Transverse colon (tissue), 4 donors: ENCODE data around the gene SIL1. TPM values are rescaled to one million over a fixed set of nuclear protein-coding genes. Genes with fewer than 3 reads are reported as not detected.
"Not testable (repeated sequence)": the region's sequence is repeated elsewhere in the genome, so short reads cannot be mapped to it uniquely, and the experiment has no call there.

Source experiments
- DNase-seq: peaks from one replicate; pipeline ENCODE4 v3.0.0-alpha.2; 2019
- H3K27ac ChIP-seq, 4 donors: fragments of 200-600 bp; sonication (generic); 2 replicates each; pipeline ENCODE4 v1.5.1; 2016 to 2018; ENCODE audit warnings: inconsistent platforms in 4 of 4
- H3K27me3 ChIP-seq: fragments of 200-600 bp; sonication (generic); 2 replicates; pipeline ENCODE4 v1.5.1; 2017; ENCODE audit warnings: inconsistent platforms
- H3K36me3 ChIP-seq, 4 donors: fragments of 200-600 bp; sonication (generic); 2 replicates each; pipeline ENCODE4 v1.5.1; 2017 to 2019; ENCODE audit warnings: inconsistent platforms in 4 of 4
- H3K4me1 ChIP-seq, 4 donors: fragments of 200-600 bp; sonication (generic); 2 replicates each; pipeline ENCODE4 v1.5.1; 2017 to 2020; ENCODE audit warnings: inconsistent platforms in 4 of 4
- H3K4me3 ChIP-seq, 4 donors: fragments of 200-600 bp; sonication (generic); 1 replicate in 1 of 4; 2 replicates in 3 of 4; pipeline versions ENCODE4 v1.5.1 to v1.6.1; 2017 to 2019; ENCODE audit warnings: inconsistent platforms in 4 of 4
- H3K9me3 ChIP-seq, 2 donors: fragments of 200-600 bp; sonication (generic); 2 replicates each; pipeline ENCODE4 v1.5.1; 2017 to 2019; ENCODE audit warnings: inconsistent platforms in 2 of 2
- EP300 ChIP-seq: sonication (generic); formaldehyde crosslinking; IDR thresholded peaks from one replicate; pipeline ENCODE4 v1.6.1; 2017; ENCODE audit warnings: antibody characterized with exemption, low read depth
- POLR2A ChIP-seq: fragments of 450-650 bp; IDR thresholded peaks from one replicate; pipeline ENCODE4 v1.6.1; 2016; ENCODE audit warnings: antibody characterized with exemption, mild to moderate bottlenecking, moderate library complexity
- POLR2AphosphoS5 ChIP-seq, 3 donors: sonication (generic); formaldehyde crosslinking; IDR thresholded peaks; one replicate each; pipeline ENCODE4 v1.6.1; 2016; ENCODE audit warnings: antibody characterized with exemption in 3 of 3
- WGBS, 2 donors: methylation state at CpG; one replicate each; pipeline ENCODE4 v1.1.5; 2018; ENCODE audit warnings: low coverage in 1 of 2; 5-methylcytosine and 5-hydroxymethylcytosine counted together
- in situ Hi-C, 4 donors: fragments of 200-750 bp; cut with MboI; loops; one replicate each; pipeline versions ENCODE4 v1.15.0 to v1.15.1; 2017; ENCODE audit warnings: low sequenced_read_pairs in 3 of 4, low pct_ligation_motif_present in 1 of 4, low pct_unique_long_range_greater_than_20kb in 1 of 4
- intact Hi-C: fragments of 100-400 bp; cut with DNase I; formaldehyde crosslinking; loops from one replicate; pipeline ENCODE4 v1.15.1; 2023; ENCODE audit warnings: low total_unique reads
- total RNA-seq, 4 donors: library from RNA; depleted of rRNA; stranded (reverse); fragments of >200 nt; gene quantifications; one replicate each; pipeline ENCODE4 v1.1.0, GENCODE V29; 2016
- TF ChIP-seq, protein P1 (sequence below), 5 experiments: fragments of 200-600 bp in 3 of 5; fragments of 450-650 bp in 2 of 5; sonication (generic) in 3 of 5; IDR thresholded peaks; 1 replicate in 2 of 5; 2 replicates in 3 of 5; pipeline ENCODE4 v1.5.1; 2016 to 2017; ENCODE audit warnings: antibody characterized with exemption in 5 of 5, inconsistent platforms in 3 of 5, mild to moderate bottlenecking in 2 of 5, moderate library complexity in 1 of 5

SIL1 gene
- total RNA-seq, 4 donors from 2014 or later = 11.1 to 38.1 (median 29.0) TPM

- DNase-seq = no peak
- Histone ChIP-seq H3K9me3 (no peaks in the 10 kb centered on the region), H3K27ac (peak overlapping the region in 1 of 4 donors; percentile 52), H3K36me3 (no peaks in the 10 kb centered on the region), H3K27me3 (no peaks in the 10 kb centered on the region), H3K4me1 (peaks cover 5 to 21% (median 15%) of the 10 kb centered on the region in 4 donors), H3K4me3 (no peak overlapping the region)
- no peak for TF ChIP-seq POLR2AphosphoS5 (IDR thresholded peaks at IDR 0.05)
- TF ChIP-seq, protein P1, sequence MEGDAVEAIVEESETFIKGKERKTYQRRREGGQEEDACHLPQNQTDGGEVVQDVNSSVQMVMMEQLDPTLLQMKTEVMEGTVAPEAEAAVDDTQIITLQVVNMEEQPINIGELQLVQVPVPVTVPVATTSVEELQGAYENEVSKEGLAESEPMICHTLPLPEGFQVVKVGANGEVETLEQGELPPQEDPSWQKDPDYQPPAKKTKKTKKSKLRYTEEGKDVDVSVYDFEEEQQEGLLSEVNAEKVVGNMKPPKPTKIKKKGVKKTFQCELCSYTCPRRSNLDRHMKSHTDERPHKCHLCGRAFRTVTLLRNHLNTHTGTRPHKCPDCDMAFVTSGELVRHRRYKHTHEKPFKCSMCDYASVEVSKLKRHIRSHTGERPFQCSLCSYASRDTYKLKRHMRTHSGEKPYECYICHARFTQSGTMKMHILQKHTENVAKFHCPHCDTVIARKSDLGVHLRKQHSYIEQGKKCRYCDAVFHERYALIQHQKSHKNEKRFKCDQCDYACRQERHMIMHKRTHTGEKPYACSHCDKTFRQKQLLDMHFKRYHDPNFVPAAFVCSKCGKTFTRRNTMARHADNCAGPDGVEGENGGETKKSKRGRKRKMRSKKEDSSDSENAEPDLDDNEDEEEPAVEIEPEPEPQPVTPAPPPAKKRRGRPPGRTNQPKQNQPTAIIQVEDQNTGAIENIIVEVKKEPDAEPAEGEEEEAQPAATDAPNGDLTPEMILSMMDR (IDR thresholded peaks at IDR 0.05) = no peak
- TF ChIP-seq EP300 = no peak
- TF ChIP-seq POLR2A = no peak
- in situ Hi-C loops = no loop called here
- intact Hi-C loops = no loop called here
- WGBS, 2 donors = 85 to 90% methylated on average over 2 of the region's 2 CpGs
Measured at GRCh38 chr5:139167533-139167932, 30.6 kb downstream of the SIL1 start.

DNA sequence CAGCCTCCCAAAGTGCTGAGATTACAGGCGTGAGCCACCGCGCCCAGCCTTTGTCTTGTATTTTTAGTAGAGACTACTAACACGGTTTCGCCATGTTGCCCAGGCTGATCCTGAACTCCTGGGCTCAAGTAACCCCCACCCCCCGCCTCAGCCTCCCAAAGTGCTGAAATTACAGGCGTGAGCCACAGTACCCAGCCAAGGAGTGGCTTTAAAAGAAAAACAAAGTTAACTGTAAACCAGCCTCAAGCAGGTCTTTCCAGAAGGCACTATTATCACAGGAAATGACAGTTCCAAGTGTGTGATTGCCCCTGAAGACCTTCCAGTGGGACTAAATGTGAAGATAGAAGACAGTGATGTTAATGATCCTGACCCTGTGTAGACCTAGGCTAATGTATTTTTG lies 31.1 kb downstream of the SIL1 start:
- WGBS, 2 donors = 74 to 83% methylated on average over 7 of the region's 7 CpGs
- TF ChIP-seq EP300 (no peak), POLR2A (no peak), POLR2AphosphoS5 (IDR thresholded peaks at IDR 0.05) (no peak)
- TF ChIP-seq, protein P1 (IDR thresholded peaks at IDR 0.05) = no peak
- Histone ChIP-seq H3K9me3 (no peaks in the 10 kb centered on the region), H3K27ac (no peak overlapping the region), H3K4me1 (peaks cover 5 to 21% (median 15%) of the 10 kb centered on the region in 4 donors), H3K36me3 (no peaks in the 10 kb centered on the region), H3K4me3 (no peak overlapping the region), H3K27me3 (no peaks in the 10 kb centered on the region)
- DNase-seq = peak; percentile 35
- intact Hi-C loops (no loop called here), in situ Hi-C loops (no loop called here)

DNA sequence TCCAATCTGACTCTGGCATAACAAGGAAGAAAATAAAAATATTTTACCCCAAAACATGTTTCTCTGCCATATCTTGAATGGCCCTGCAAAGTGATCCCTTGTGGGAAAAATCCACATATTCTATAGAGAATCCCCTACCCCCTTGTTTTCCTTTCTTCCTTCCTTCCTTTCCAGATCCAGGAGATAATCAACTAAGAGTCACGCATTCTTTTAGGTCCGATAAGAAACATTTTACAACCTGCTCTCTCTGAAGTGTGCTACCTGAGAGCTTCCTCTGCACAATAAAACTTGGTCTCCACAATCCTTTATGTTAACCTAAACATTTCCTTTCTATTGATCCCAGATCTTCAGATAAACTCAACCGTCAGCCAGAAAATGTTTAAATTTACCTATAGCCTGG lies 33.3 kb downstream of the SIL1 start:
- in situ Hi-C loops = not testable (repeated sequence)

GRCh38 chr5:139164020-139164419 lies 34.1 kb downstream of the SIL1 start:
- WGBS, 2 donors = 50 to 82% methylated on average over 1 to 3 of the region's 3 CpGs
- Histone ChIP-seq H3K27ac (no peak overlapping the region), H3K4me1 (peaks cover 8 to 27% (median 15%) of the 10 kb centered on the region in 4 donors), H3K4me3 (no peak overlapping the region), H3K9me3 (no peaks in the 10 kb centered on the region), H3K36me3 (no peaks in the 10 kb centered on the region), H3K27me3 (no peaks in the 10 kb centered on the region)
- TF ChIP-seq EP300 = no peak
- TF ChIP-seq POLR2AphosphoS5 (IDR thresholded peaks at IDR 0.05) = no peak
- TF ChIP-seq, protein P1 (IDR thresholded peaks at IDR 0.05) = no peak
- TF ChIP-seq POLR2A = no peak
- intact Hi-C loops (no loop called here), in situ Hi-C loops (no loop called here)
- no peak for DNase-seq

More for the DNA sequence above, 33.3 kb downstream of the SIL1 start:
- H3K27me3 ChIP-seq, H3K9me3 ChIP-seq, intact Hi-C loops, H3K27ac ChIP-seq, H3K4me3 ChIP-seq, DNase-seq, H3K36me3 ChIP-seq: not testable (repeated sequence)
- H3K4me1 ChIP-seq = peaks cover 5 to 21% (median 15%) of the 10 kb centered on the region in 4 donors
- WGBS, 2 donors = 42 to 79% methylated on average over 3 of the region's 3 CpGs

GRCh38 chr5:139162448-139162847 lies 35.7 kb downstream of the SIL1 start:
- in situ Hi-C loops (no loop called here), intact Hi-C loops (no loop called here)
- TF ChIP-seq EP300 = no peak
- TF ChIP-seq POLR2A = no peak
- TF ChIP-seq POLR2AphosphoS5 (IDR thresholded peaks at IDR 0.05) = no peak
- TF ChIP-seq, protein P1 (IDR thresholded peaks at IDR 0.05) = no peak
- Histone ChIP-seq H3K27ac (no peak overlapping the region), H3K4me1 (peaks cover 2 to 16% (median 4%) of the 10 kb centered on the region in 4 donors), H3K4me3 (no peak overlapping the region), H3K27me3 (no peaks in the 10 kb centered on the region), H3K9me3 (no peaks in the 10 kb centered on the region), H3K36me3 (no peaks in the 10 kb centered on the region)
- no peak for DNase-seq
- 44 to 57% methylated on average over 2 to 4 of the region's 4 CpGs for WGBS, 2 donors
